Gastrocnemius medialis (tissue), 4 donors: ENCODE results near the gene TMEM198. TPM values are rescaled to one million over a fixed set of nuclear protein-coding genes. Genes with fewer than 3 reads are reported as not detected.

Experiments used
- ATAC-seq, 2 donors: fragments of 150-250 bp; one replicate each; pipeline ENCODE4 v1.9.1; 2016
- DNase-seq, 2 donors: peaks; one replicate each; pipeline ENCODE4 v3.0.0-alpha.2; 2019
- H3K27ac ChIP-seq, 4 donors: fragments of 200-600 bp; sonication (generic); 1 replicate in 1 of 4; 2 replicates in 3 of 4; pipeline ENCODE4 v1.5.1; 2016 to 2018; ENCODE audit warnings: mild to moderate bottlenecking in 2 of 4, moderate library complexity in 1 of 4
- H3K27me3 ChIP-seq, 3 donors: fragments of 200-600 bp; sonication (generic) in 2 of 3; 1 replicate in 1 of 3; 2 replicates in 2 of 3; pipeline versions ENCODE4 v1.5.1 to v1.6.0; 2016 to 2019; ENCODE audit warnings: mild to moderate bottlenecking in 1 of 3, moderate library complexity in 1 of 3
- H3K36me3 ChIP-seq, 2 donors: fragments of 200-600 bp; sonication (generic) in 1 of 2; one replicate each; pipeline ENCODE4 v1.5.1; 2017 to 2018
- H3K4me1 ChIP-seq, 2 donors: fragments of 200-600 bp; sonication (generic) in 1 of 2; one replicate each; pipeline ENCODE4 v1.5.1; 2016 to 2017; ENCODE audit warnings: mild to moderate bottlenecking in 2 of 2
- H3K4me3 ChIP-seq, 4 donors: fragments of 200-600 bp; sonication (generic) in 3 of 4; 1 replicate in 1 of 4; 2 replicates in 3 of 4; pipeline ENCODE4 v1.5.1; 2016 to 2019; ENCODE audit warnings: mild to moderate bottlenecking in 2 of 4
- H3K9me3 ChIP-seq, 3 donors: fragments of 200-600 bp; sonication (generic) in 2 of 3; 1 replicate in 1 of 3; 2 replicates in 2 of 3; pipeline ENCODE4 v1.5.1; 2016 to 2019
- CTCF ChIP-seq, 5 experiments: fragments of 450-650 bp in 3 of 5; fragments of 200-600 bp in 2 of 5; sonication (generic) in 2 of 5; IDR thresholded peaks in 4 of 5; conservative IDR thresholded peaks in 1 of 5; 1 replicate in 4 of 5; 2 replicates in 1 of 5; pipeline ENCODE4 v1.5.1; 2016 to 2019; ENCODE audit warnings: antibody characterized with exemption in 5 of 5, mild to moderate bottlenecking in 3 of 5, moderate library complexity in 3 of 5
- POLR2A ChIP-seq, 2 donors: fragments of 450-650 bp; IDR thresholded peaks; one replicate each; pipeline ENCODE4 v1.6.1; 2017; ENCODE audit warnings: antibody characterized with exemption in 2 of 2, mild to moderate bottlenecking in 2 of 2, moderate library complexity in 2 of 2
- in situ Hi-C, 4 donors: fragments of 200-750 bp; cut with MboI; loops; one replicate each; pipeline versions ENCODE4 v1.15.0 to v1.8.0; 2017; ENCODE audit warnings: low sequenced_read_pairs in 4 of 4
- intact Hi-C: fragments of 100-400 bp; cut with DNase I; formaldehyde crosslinking; loops from one replicate; pipeline ENCODE4 v1.15.1; 2023; ENCODE audit warnings: low total_unique reads
- total RNA-seq, 4 donors: library from RNA; depleted of rRNA; stranded (reverse); fragments of >200 nt; gene quantifications; one replicate each; pipeline versions ENCODE4 v1.1.0 to v1.2.3, GENCODE V29; 2016

Gene TMEM198
- total RNA-seq, 4 donors from 2014 or later, result 0.87 to 6.7 (median 3.3) TPM

GRCh38 chr2:219545943-219546352 lies 2.1 kb downstream of the TMEM198 start:
- DNase-seq (no peak), ATAC-seq (no peak)
- intact Hi-C loops (no loop called here), in situ Hi-C loops (loop anchor here in 1 of 4 donors (25.0 kb wide), 1 partner anchor 259 kb away; the partner anchor contains the start of gene DNAJB2)
- Histone ChIP-seq H3K27ac (no peak overlapping the region), H3K9me3 (no peaks in the 10 kb centered on the region), H3K27me3 (no peaks in the 10 kb centered on the region), H3K4me1 (peaks cover 18 to 23% of the 10 kb centered on the region in 2 donors), H3K4me3 (no peak overlapping the region), H3K36me3 (peaks cover 0 to 3% of the 10 kb centered on the region in 2 donors)
- no peak for TF ChIP-seq CTCF (IDR thresholded peaks at IDR 0.05 in 4 of 5, conservative IDR thresholded peaks at IDR 0.05 in 1 of 5)
- no peak for TF ChIP-seq POLR2A (IDR thresholded peaks at IDR 0.05)

- H3K4me3 ChIP-seq, result no peak overlapping the region
- DNase-seq (no peak), ATAC-seq (no peak)
- no peak overlapping the region for H3K27ac ChIP-seq
- in situ Hi-C loops, result loop anchor here in 1 of 4 donors (25.0 kb wide), 1 partner anchor 260 kb away; the partner anchor contains the start of gene DNAJB2
- H3K9me3 ChIP-seq, result no peaks in the 10 kb centered on the region
- H3K4me1 ChIP-seq, result peaks cover 17 to 20% of the 10 kb centered on the region in 2 donors
- intact Hi-C loops, result no loop called here
- no peaks in the 10 kb centered on the region for H3K36me3 ChIP-seq
- H3K27me3 ChIP-seq, result no peaks in the 10 kb centered on the region
- no peak for TF ChIP-seq CTCF (IDR thresholded peaks at IDR 0.05 in 4 of 5, conservative IDR thresholded peaks at IDR 0.05 in 1 of 5)
- no peak for TF ChIP-seq POLR2A (IDR thresholded peaks at IDR 0.05)
These were observed 3.8 kb downstream of the TMEM198 start for GRCh38 chr2:219547621-219548020.

- no peak overlapping the region for H3K4me3 ChIP-seq
- DNase-seq (no peak), ATAC-seq (no peak)
- intact Hi-C loops (no loop called here), in situ Hi-C loops (loop anchor here in 1 of 4 donors (25.0 kb wide), 1 partner anchor 262 kb away; the partner anchor contains the start of gene DNAJB2)
- H3K4me1 ChIP-seq, result peaks cover 16 to 19% of the 10 kb centered on the region in 2 donors
- H3K9me3 ChIP-seq, result no peaks in the 10 kb centered on the region
- H3K36me3 ChIP-seq, result no peaks in the 10 kb centered on the region
- no peak for TF ChIP-seq POLR2A (IDR thresholded peaks at IDR 0.05)
- TF ChIP-seq CTCF (IDR thresholded peaks at IDR 0.05 in 4 of 5, conservative IDR thresholded peaks at IDR 0.05 in 1 of 5), result no peak
- H3K27ac ChIP-seq, result no peak overlapping the region
- no peaks in the 10 kb centered on the region for H3K27me3 ChIP-seq
These were observed 5.2 kb downstream of the TMEM198 start for GRCh38 chr2:219548990-219549389.

- no peaks in the 10 kb centered on the region for H3K27me3 ChIP-seq
- intact Hi-C loops, result no loop called here
- H3K27ac ChIP-seq, result no peak overlapping the region
- in situ Hi-C loops, result loop anchor here in 1 of 4 donors (25.0 kb wide), 1 partner anchor 262 kb away; the partner anchor contains the start of gene DNAJB2
- H3K4me3 ChIP-seq, result no peak overlapping the region
- TF ChIP-seq POLR2A (IDR thresholded peaks at IDR 0.05) (no peak), CTCF (IDR thresholded peaks at IDR 0.05 in 4 of 5, conservative IDR thresholded peaks at IDR 0.05 in 1 of 5) (no peak)
- no peaks in the 10 kb centered on the region for H3K9me3 ChIP-seq
- no peak for DNase-seq
- ATAC-seq, result no peak
- H3K4me1 ChIP-seq, result peaks cover 10 to 17% of the 10 kb centered on the region in 2 donors
- H3K36me3 ChIP-seq, result no peaks in the 10 kb centered on the region
These were observed 5.8 kb downstream of the TMEM198 start for GRCh38 chr2:219549619-219550018.
